Measurements from ENCODE around the gene DAGLA. TPM values are rescaled to one million over a fixed set of nuclear protein-coding genes. Genes with fewer than 3 reads are reported as not detected.

DAGLA gene
- total RNA-seq, 4 donors from 2014 or later, result 1.7 to 6.9 (median 2.9) TPM

DNA sequence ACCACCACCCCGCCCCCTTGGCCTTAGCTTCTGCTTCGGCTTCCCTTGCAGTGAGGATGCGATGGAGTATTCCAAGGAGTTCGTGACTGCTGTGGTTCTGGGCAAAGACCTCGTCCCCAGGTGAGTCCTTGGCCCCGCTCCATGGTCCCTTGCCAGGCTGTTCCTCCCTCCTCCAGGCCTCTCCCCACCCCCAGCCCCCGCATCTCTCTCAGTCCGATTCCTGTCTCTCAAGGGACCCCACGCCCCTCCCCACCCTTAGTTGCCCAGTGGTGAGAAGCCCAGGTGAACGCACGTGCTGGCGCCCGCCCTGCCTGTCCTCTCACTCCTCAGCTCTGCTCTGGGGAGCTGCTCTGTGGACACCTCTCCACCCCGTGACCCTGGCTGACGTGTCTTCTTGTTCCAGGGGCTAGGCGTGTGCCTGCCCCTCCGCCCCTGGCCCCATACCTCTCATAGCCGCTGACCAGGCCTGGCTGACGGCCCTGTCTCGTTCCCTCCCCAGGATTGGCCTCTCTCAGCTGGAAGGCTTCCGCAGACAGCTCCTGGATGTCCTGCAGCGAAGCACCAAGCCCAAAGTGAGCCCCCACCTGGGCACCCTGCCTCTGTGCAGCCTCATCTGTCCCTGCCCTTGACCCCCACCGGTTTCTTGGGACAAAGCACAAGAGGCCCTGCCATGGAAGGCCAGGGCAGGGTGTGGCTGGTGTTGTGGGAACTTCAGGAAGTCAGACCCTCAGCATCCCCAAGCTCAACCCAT lies 57.6 kb downstream of the DAGLA start:
- Histone ChIP-seq H3K36me3 (peaks cover 0 to 78% (median 7%) of the 10 kb centered on the region in 3 donors), H3K27me3 (no peaks in the 10 kb centered on the region), H3K9me3 (no peaks in the 10 kb centered on the region), H3K4me3 (no peak overlapping the region), H3K4me1 (peaks cover 4 to 42% (median 10%) of the 10 kb centered on the region in 3 donors), H3K27ac (no peak overlapping the region)
- no peak for TF ChIP-seq POLR2A (IDR thresholded peaks at IDR 0.05)
- TF ChIP-seq, protein P1, sequence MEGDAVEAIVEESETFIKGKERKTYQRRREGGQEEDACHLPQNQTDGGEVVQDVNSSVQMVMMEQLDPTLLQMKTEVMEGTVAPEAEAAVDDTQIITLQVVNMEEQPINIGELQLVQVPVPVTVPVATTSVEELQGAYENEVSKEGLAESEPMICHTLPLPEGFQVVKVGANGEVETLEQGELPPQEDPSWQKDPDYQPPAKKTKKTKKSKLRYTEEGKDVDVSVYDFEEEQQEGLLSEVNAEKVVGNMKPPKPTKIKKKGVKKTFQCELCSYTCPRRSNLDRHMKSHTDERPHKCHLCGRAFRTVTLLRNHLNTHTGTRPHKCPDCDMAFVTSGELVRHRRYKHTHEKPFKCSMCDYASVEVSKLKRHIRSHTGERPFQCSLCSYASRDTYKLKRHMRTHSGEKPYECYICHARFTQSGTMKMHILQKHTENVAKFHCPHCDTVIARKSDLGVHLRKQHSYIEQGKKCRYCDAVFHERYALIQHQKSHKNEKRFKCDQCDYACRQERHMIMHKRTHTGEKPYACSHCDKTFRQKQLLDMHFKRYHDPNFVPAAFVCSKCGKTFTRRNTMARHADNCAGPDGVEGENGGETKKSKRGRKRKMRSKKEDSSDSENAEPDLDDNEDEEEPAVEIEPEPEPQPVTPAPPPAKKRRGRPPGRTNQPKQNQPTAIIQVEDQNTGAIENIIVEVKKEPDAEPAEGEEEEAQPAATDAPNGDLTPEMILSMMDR (IDR thresholded peaks at IDR 0.05), result no peak
- WGBS, 2 donors, result 63 to 95% methylated on average over 7 to 9 of the region's 23 CpGs
- intact Hi-C loops (cut with DNase I), result no loop called here
- DNase-seq, result no peak

DNA sequence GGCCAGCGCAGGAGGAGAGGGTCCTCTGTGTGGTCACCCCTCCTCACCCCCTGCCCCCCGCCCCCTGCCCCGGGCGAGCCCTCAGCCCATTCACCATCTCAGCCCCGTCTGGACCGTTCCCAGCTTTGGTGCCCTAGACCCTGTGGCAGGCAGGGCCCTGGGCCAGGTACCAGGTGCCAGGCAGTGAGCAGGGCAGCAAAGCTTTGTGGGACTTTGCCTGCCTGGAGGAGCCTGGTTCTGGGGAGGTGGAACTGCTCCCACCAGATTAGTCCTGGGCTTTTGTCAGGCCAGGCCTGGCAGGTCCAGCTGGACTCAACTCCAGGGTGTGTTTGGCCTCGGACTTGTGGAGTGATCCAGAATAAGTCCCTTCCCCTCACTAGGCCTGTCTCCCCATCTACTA lies 58.6 kb downstream of the DAGLA start:
- intact Hi-C loops (cut with DNase I), result no loop called here
- no peak for DNase-seq
- no peaks in the 10 kb centered on the region for H3K9me3 ChIP-seq
- 17 to 67% methylated on average over 1 of the region's 7 CpGs for WGBS, 2 donors
- H3K36me3 ChIP-seq, result peaks cover 0 to 85% (median 9%) of the 10 kb centered on the region in 3 donors
- TF ChIP-seq, protein P1 (IDR thresholded peaks at IDR 0.05), result no peak
- TF ChIP-seq POLR2A (IDR thresholded peaks at IDR 0.05), result no peak
- peaks cover 3 to 35% (median 7%) of the 10 kb centered on the region in 3 donors for H3K4me1 ChIP-seq
- H3K27ac ChIP-seq, result no peak overlapping the region
- H3K4me3 ChIP-seq, result no peak overlapping the region
- no peaks in the 10 kb centered on the region for H3K27me3 ChIP-seq

DNA sequence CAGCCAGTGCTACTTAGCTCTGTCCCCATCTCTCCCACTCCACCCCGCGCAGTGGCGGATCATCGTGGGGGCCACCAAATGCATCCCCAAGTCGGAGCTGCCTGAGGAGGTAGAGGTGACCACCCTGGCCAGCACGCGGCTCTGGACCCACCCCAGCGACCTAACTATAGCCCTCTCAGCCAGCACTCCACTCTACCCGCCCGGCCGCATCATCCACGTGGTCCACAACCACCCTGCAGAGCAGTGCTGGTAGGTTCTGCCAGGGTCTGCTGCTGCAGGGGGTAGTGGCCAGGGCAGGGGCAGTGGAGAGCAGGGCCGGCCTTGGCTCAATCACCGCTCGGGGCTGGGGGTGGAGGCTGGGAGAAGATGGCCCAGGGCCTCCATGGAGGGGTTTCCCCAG lies 59.2 kb downstream of the DAGLA start:
- WGBS, 2 donors, result 80% methylated on average over 1 of the region's 15 CpGs; no CpG with 5 or more reads in 1 of the 2 donors
- no peak for DNase-seq
- Histone ChIP-seq H3K36me3 (peaks cover 0 to 92% (median 10%) of the 10 kb centered on the region in 3 donors), H3K27ac (no peak overlapping the region), H3K4me1 (peaks cover 3 to 35% (median 7%) of the 10 kb centered on the region in 3 donors), H3K27me3 (no peaks in the 10 kb centered on the region), H3K9me3 (no peaks in the 10 kb centered on the region), H3K4me3 (no peak overlapping the region)
- TF ChIP-seq, protein P1 (IDR thresholded peaks at IDR 0.05), result no peak
- no peak for TF ChIP-seq POLR2A (IDR thresholded peaks at IDR 0.05)
- intact Hi-C loops (cut with DNase I), result no loop called here

DNA sequence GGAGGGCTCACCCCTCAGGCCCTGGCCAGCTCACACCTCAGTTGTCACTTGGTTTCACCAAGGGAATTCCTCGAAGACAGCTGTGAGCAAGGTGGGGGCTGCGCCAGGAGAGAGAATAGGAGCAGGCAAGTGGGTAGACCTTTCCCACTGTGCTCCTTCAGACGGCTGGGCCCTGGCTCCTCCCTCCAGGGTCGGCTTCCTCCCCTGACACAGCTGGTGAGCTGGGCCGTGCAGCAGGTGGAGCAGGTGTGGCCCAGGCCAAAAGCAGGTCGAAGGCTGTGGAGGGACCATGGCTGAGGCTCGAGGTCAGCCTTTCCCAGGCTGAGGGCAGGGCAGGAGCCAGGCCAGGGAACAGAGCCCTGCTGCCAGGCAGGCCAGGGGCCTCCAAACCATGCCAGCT lies 59.8 kb downstream of the DAGLA start:
- H3K36me3 ChIP-seq, result peaks cover 0 to 92% (median 9%) of the 10 kb centered on the region in 3 donors
- 82% methylated on average over 2 of the region's 7 CpGs; no CpG with 5 or more reads in 1 of the 2 donors for WGBS, 2 donors
- H3K27ac ChIP-seq, result peak overlapping the region in 1 of 4 donors; percentile 76
- no peak for DNase-seq
- TF ChIP-seq, protein P1 (IDR thresholded peaks at IDR 0.05), result no peak
- no peak for TF ChIP-seq POLR2A (IDR thresholded peaks at IDR 0.05)
- no peak overlapping the region for H3K4me3 ChIP-seq
- H3K9me3 ChIP-seq, result no peaks in the 10 kb centered on the region
- no peaks in the 10 kb centered on the region for H3K27me3 ChIP-seq
- H3K4me1 ChIP-seq, result peaks cover 3 to 35% (median 7%) of the 10 kb centered on the region in 3 donors
- intact Hi-C loops (cut with DNase I), result no loop called here

DNA sequence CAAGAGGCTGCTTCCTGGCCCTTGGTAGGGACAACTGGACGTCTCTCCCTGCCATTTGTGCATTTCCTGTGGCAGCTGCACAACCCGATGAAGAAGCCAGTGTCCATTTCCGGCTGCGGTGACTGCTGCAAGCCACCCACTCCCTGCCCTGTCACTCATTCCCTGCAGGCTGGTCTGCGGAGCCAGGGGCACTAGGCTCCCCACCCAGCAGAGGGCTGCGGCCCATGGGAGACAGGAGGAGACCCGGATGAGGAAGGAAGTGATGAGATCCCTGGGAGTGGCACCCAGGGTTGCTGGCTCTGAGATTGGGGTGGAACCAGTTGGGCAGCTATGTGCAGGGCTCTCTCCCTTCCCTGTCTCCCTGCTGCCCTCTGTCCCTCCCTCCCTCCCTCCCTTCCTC lies 62.2 kb downstream of the DAGLA start:
- Histone ChIP-seq H3K27me3 (no peaks in the 10 kb centered on the region), H3K4me3 (no peak overlapping the region), H3K4me1 (peaks cover 4 to 58% (median 7%) of the 10 kb centered on the region in 3 donors), H3K9me3 (no peaks in the 10 kb centered on the region), H3K27ac (peak overlapping the region; percentile 10 to 76 (median 44)), H3K36me3 (peaks cover 0 to 68% (median 3%) of the 10 kb centered on the region in 3 donors)
- DNase-seq, result no peak
- 54% methylated on average over 3 to 5 of the region's 7 CpGs for WGBS, 2 donors
- intact Hi-C loops (cut with DNase I), result no loop called here
- no peak for TF ChIP-seq POLR2A (IDR thresholded peaks at IDR 0.05)
- TF ChIP-seq, protein P1 (IDR thresholded peaks at IDR 0.05), result no peak
